ENCODE data around the gene KCNA10.

- TF ChIP-seq ETS1 (IDR thresholded peaks at IDR 0.05) (no peak), EZH2 (IDR thresholded peaks at IDR 0.05; ENCODE audit: low read depth, unreplicated experiment) (no peak), CTCF (conservative IDR thresholded peaks at IDR 0.05; ENCODE audit: low read depth in 2 of 2) (no peak), EZH2phosphoT487 (IDR thresholded peaks at IDR 0.05; ENCODE audit: unreplicated experiment) (no peak), CREB1 (CRISPR knock-in tag; IDR thresholded peaks at IDR 0.05; ENCODE audit: low read depth) (no peak), ZNF114 (CRISPR knock-in tag; IDR thresholded peaks at IDR 0.05) (no peak), POLR2AphosphoS5 (IDR thresholded peaks at IDR 0.05; ENCODE audit: low read depth) (no peak), REST (IDR thresholded peaks at IDR 0.05; ENCODE audit: unreplicated experiment) (no peak), NANOG (IDR thresholded peaks at IDR 0.05; ENCODE audit: borderline replicate concordance) (no peak)
Measured at GRCh38 chr1:110487726-110488125, 31.2 kb downstream of the KCNA10 start.
